Omental fat pad (tissue), 4 donors: ENCODE results near the gene PTK6. TPM values are rescaled to one million over a fixed set of nuclear protein-coding genes. Genes with fewer than 3 reads are reported as not detected.

ENCODE experiments used
- ATAC-seq: fragments of 150-250 bp; one replicate; pipeline ENCODE4 v1.9.1; 2016; ENCODE audit warnings: mild to moderate bottlenecking, moderate library complexity; ENCODE audit not compliant: low FRiP score
- DNase-seq: peaks from one replicate; pipeline ENCODE4 v3.0.0-alpha.2; 2019; ENCODE audit warnings: low spot score
- CTCF ChIP-seq, 3 donors: fragments of 450-650 bp; IDR thresholded peaks; one replicate each; pipeline ENCODE4 v1.5.1; 2016 to 2017; ENCODE audit warnings: antibody characterized with exemption in 3 of 3, mild to moderate bottlenecking in 3 of 3, moderate library complexity in 2 of 3
- total RNA-seq, 4 donors: library from RNA; depleted of rRNA; stranded (reverse); fragments of >200 nt; gene quantifications; one replicate each; pipeline ENCODE4 v1.1.0, GENCODE V29; 2016

PTK6 gene
- total RNA-seq, 4 donors from 2014 or later = 0.12 to 0.63 (median 0.28) TPM; not detected in 1

GRCh38 chr20:63578224-63579016 lies 41.2 kb upstream of the PTK6 start:
- DNase-seq = no peak
- no peak for ATAC-seq
- TF ChIP-seq CTCF (IDR thresholded peaks at IDR 0.05) = no peak

- no peak for TF ChIP-seq CTCF (IDR thresholded peaks at IDR 0.05)
- no peak for ATAC-seq
- DNase-seq = no peak
Observed at GRCh38 chr20:63577317-63577894, 40.2 kb upstream of the PTK6 start.

GRCh38 chr20:63576311-63576710 lies 39.1 kb upstream of the PTK6 start:
- no peak for DNase-seq
- no peak for ATAC-seq
- no peak for TF ChIP-seq CTCF (IDR thresholded peaks at IDR 0.05)

- ATAC-seq = no peak
- no peak for DNase-seq
- no peak for TF ChIP-seq CTCF (IDR thresholded peaks at IDR 0.05)
Observed at GRCh38 chr20:63574829-63575743, 37.9 kb upstream of the PTK6 start.

- DNase-seq (no peak), ATAC-seq (peak; percentile 77)
- no peak for TF ChIP-seq CTCF (IDR thresholded peaks at IDR 0.05)
Observed at GRCh38 chr20:63574156-63574828, 37.1 kb upstream of the PTK6 start, which contains the start of gene HELZ2. TSS of gene HELZ2 (minus strand) at chr20:63574239. CDS start at chr20:63572385, 1,854 bp downstream.

- TF ChIP-seq CTCF (IDR thresholded peaks at IDR 0.05) = no peak
- ATAC-seq (peak; percentile 30), DNase-seq (no peak)
Observed at GRCh38 chr20:63573647-63574131, 36.5 kb upstream of the PTK6 start.
